Caco-2 (cell line): ENCODE data around the gene KCNH8. TPM values are rescaled to one million over a fixed set of nuclear protein-coding genes. Genes with fewer than 3 reads are reported as not detected.

ENCODE experiments used
- BruUV-seq: library from RNA; stranded (reverse); fragments of 400-500 nt; replicated peaks from 2 replicates; lab custom pipeline; 2021; lab: Mats Ljungman, UMichigan
- CTCF ChIA-PET: fragments of 300-600 bp; sonication (Branson Sonifier 250); formaldehyde crosslinking; loops from one replicate; lab custom pipeline; 2022; ENCODE audit warnings: antibody characterized with exemption; lab: Charles Lee
- POLR2A ChIA-PET: fragments of 300-600 bp; sonication (Branson Sonifier 250); formaldehyde crosslinking; loops from one replicate; lab custom pipeline; 2022; ENCODE audit warnings: antibody characterized with exemption; lab: Charles Lee
- DNase-seq, 2 experiments: peaks; one replicate each; pipeline versions ENCODE4 v3.0.0 to v3.0.0-alpha.2; 2020 to 2022
- H3K27me3 ChIP-seq: replicated peaks from 2 replicates; pipeline ENCODE4 v1.6.0; 2011; ENCODE audit warnings: low read length; ENCODE audit not compliant: control insufficient read depth, insufficient read depth
- H3K36me3 ChIP-seq: 2 replicates; pipeline ENCODE4 v1.5.1; 2011; ENCODE audit warnings: low read length; ENCODE audit not compliant: control insufficient read depth, insufficient read depth
- H3K4me1 ChIP-seq: fragments of 250-450 bp; sonication (Bioruptor Pico); 2 replicates; pipeline ENCODE4 v1.5.1; 2020; ENCODE audit warnings: mild to moderate bottlenecking
- H3K4me3 ChIP-seq: 2 replicates; pipeline ENCODE4 v1.5.1; 2011; ENCODE audit warnings: low read depth, mild to moderate bottlenecking, control low read depth, low read length
- H3K9me3 ChIP-seq: fragments of 250-450 bp; sonication (Bioruptor Pico); 2 replicates; pipeline ENCODE4 v1.5.1; 2020; ENCODE audit warnings: mild to moderate bottlenecking, moderate library complexity
- H3K27ac Mint-ChIP-seq: one replicate; pipeline ENCODE4 v1.8.0; 2022; ENCODE audit warnings: mixed read lengths; ENCODE audit not compliant: unreplicated experiment
- H3K27me3 Mint-ChIP-seq: one replicate; pipeline ENCODE4 v1.8.0; 2022; ENCODE audit warnings: mixed read lengths; ENCODE audit not compliant: insufficient read depth, unreplicated experiment
- H3K36me3 Mint-ChIP-seq: one replicate; pipeline ENCODE4 v1.8.0; 2022; ENCODE audit warnings: mild to moderate bottlenecking, mixed read lengths; ENCODE audit not compliant: insufficient read depth, unreplicated experiment
- H3K4me1 Mint-ChIP-seq: one replicate; pipeline ENCODE4 v1.8.0; 2022; ENCODE audit warnings: low read depth, mixed read lengths; ENCODE audit not compliant: unreplicated experiment
- H3K4me3 Mint-ChIP-seq: one replicate; pipeline ENCODE4 v1.8.0; 2022; ENCODE audit warnings: mild to moderate bottlenecking, moderate library complexity, mixed read lengths; ENCODE audit not compliant: unreplicated experiment
- H3K9me3 Mint-ChIP-seq: one replicate; pipeline ENCODE4 v1.8.0; 2022; ENCODE audit warnings: mixed read lengths; ENCODE audit not compliant: unreplicated experiment
- CTCF ChIP-seq, 2 experiments: fragments of 200-600 bp in 1 of 2; IDR thresholded peaks; 1 replicate in 1 of 2; 2 replicates in 1 of 2; pipeline versions ENCODE4 v1.5.1 to v1.8.0; 2011 to 2022; ENCODE audit warnings: antibody characterized with exemption in 1 of 2, control low read depth in 1 of 2, inconsistent platforms in 1 of 2, low read depth in 1 of 2, low read length in 1 of 2, mild to moderate bottlenecking in 1 of 2, moderate library complexity in 1 of 2; ENCODE audit not compliant: insufficient read depth in 1 of 2, severe bottlenecking in 1 of 2, unreplicated experiment in 1 of 2
- intact Hi-C: fragments of 100-400 bp; cut with micrococcal nuclease; formaldehyde crosslinking; loops from one replicate; pipeline ENCODE4 v1.10.0; 2022; ENCODE audit not compliant: unreplicated experiment
- total RNA-seq: library from RNA; stranded (reverse); gene quantifications from 2 replicates; pipeline ENCODE4 v1.2.3, GENCODE V29; 2022

The KCNH8 gene
- total RNA-seq, 1 experiment from 2014 or later = 0.07 TPM

GRCh38 chr3:19396726-19397125, 248.4 kb downstream of the KCNH8 start:
- Histone ChIP-seq H3K9me3 (no peaks in the 10 kb centered on the region), H3K36me3 (no peaks in the 10 kb centered on the region), H3K27me3 (no peaks in the 10 kb centered on the region), H3K4me1 (no peaks in the 10 kb centered on the region), H3K4me3 (no peak overlapping the region)
- Mint-ChIP-seq H3K9me3 (no peaks in the 10 kb centered on the region), H3K27ac (no peak overlapping the region), H3K4me1 (no peaks in the 10 kb centered on the region), H3K36me3 (no peaks in the 10 kb centered on the region), H3K27me3 (peaks cover 2% of the 10 kb centered on the region), H3K4me3 (no peak overlapping the region)
- intact Hi-C loops = no loop called here
- no peak for TF ChIP-seq CTCF (IDR thresholded peaks at IDR 0.05; ENCODE audit: insufficient read depth in 1 of 2, low read depth in 1 of 2, low read length in 1 of 2, severe bottlenecking in 1 of 2, unreplicated experiment in 1 of 2)
- DNase-seq = no peak
- CTCF ChIA-PET = no interaction called here
- no TSS peak for BruUV-seq
- POLR2A ChIA-PET = no interaction called here

- Mint-ChIP-seq H3K27ac (no peak overlapping the region), H3K36me3 (no peaks in the 10 kb centered on the region), H3K4me1 (no peaks in the 10 kb centered on the region), H3K9me3 (no peaks in the 10 kb centered on the region), H3K27me3 (peaks cover 2% of the 10 kb centered on the region), H3K4me3 (no peak overlapping the region)
- no peak for DNase-seq
- H3K36me3 ChIP-seq = no peaks in the 10 kb centered on the region
- no peak overlapping the region for H3K4me3 ChIP-seq
- no TSS peak for BruUV-seq
- no peak for TF ChIP-seq CTCF (IDR thresholded peaks at IDR 0.05; ENCODE audit: insufficient read depth in 1 of 2, low read depth in 1 of 2, low read length in 1 of 2, severe bottlenecking in 1 of 2, unreplicated experiment in 1 of 2)
- no peaks in the 10 kb centered on the region for H3K4me1 ChIP-seq
- no peaks in the 10 kb centered on the region for H3K27me3 ChIP-seq
- ChIA-PET POLR2A (no interaction called here), CTCF (no interaction called here)
- H3K9me3 ChIP-seq = no peaks in the 10 kb centered on the region
- intact Hi-C loops = no loop called here
Observed at GRCh38 chr3:19399356-19399755, 251.0 kb downstream of the KCNH8 start.

- Mint-ChIP-seq H3K4me3 (no peak overlapping the region), H3K9me3 (no peaks in the 10 kb centered on the region), H3K27ac (no peak overlapping the region), H3K36me3 (no peaks in the 10 kb centered on the region), H3K27me3 (peaks cover 2% of the 10 kb centered on the region), H3K4me1 (no peaks in the 10 kb centered on the region)
- Histone ChIP-seq H3K9me3 (no peaks in the 10 kb centered on the region), H3K27me3 (no peaks in the 10 kb centered on the region), H3K4me1 (no peaks in the 10 kb centered on the region), H3K36me3 (no peaks in the 10 kb centered on the region), H3K4me3 (no peak overlapping the region)
- no TSS peak for BruUV-seq
- ChIA-PET CTCF (no interaction called here), POLR2A (no interaction called here)
- intact Hi-C loops = no loop called here
- DNase-seq = no peak
- TF ChIP-seq CTCF (IDR thresholded peaks at IDR 0.05; ENCODE audit: insufficient read depth in 1 of 2, low read depth in 1 of 2, low read length in 1 of 2, severe bottlenecking in 1 of 2, unreplicated experiment in 1 of 2) = no peak
Observed at GRCh38 chr3:19399836-19400235, 251.5 kb downstream of the KCNH8 start.
